Measurements from ENCODE around the gene EXOC7.

EXOC7 gene

GRCh38 chr17:76121932-76122430, 18.4 kb upstream of the EXOC7 start:
- no peak for DNase-seq (ENCODE audit: low spot score)

GRCh38 chr17:76120658-76121008, 17.0 kb upstream of the EXOC7 start:
- DNase-seq (ENCODE audit: low spot score) = no peak

- no peak for DNase-seq (ENCODE audit: low spot score)
Observed at GRCh38 chr17:76119409-76120371, 16.1 kb upstream of the EXOC7 start.

- no peak for DNase-seq (ENCODE audit: low spot score)
Observed at GRCh38 chr17:76115138-76115754, 11.7 kb upstream of the EXOC7 start.

GRCh38 chr17:76111956-76112355, 8.4 kb upstream of the EXOC7 start:
- DNase-seq (ENCODE audit: low spot score) = no peak

GRCh38 chr17:76107509-76107908, 3.9 kb upstream of the EXOC7 start:
- peak; percentile 61 for DNase-seq (ENCODE audit: low spot score)

- DNase-seq (ENCODE audit: low spot score) = no peak
Observed at GRCh38 chr17:76106703-76107102, 3.1 kb upstream of the EXOC7 start.

GRCh38 chr17:76104896-76105231, 1.3 kb upstream of the EXOC7 start:
- no peak for DNase-seq (ENCODE audit: low spot score)

GRCh38 chr17:76104140-76104895, 731 bp upstream of the EXOC7 start:
- DNase-seq (ENCODE audit: low spot score) = no peak

- no peak for DNase-seq (ENCODE audit: low spot score)
Observed at GRCh38 chr17:76102944-76103273, 678 bp downstream of the EXOC7 start.

GRCh38 chr17:76097716-76098295, 5.8 kb downstream of the EXOC7 start:
- no peak for DNase-seq (ENCODE audit: low spot score)

GRCh38 chr17:76095943-76096342, 7.6 kb downstream of the EXOC7 start:
- no peak for DNase-seq (ENCODE audit: low spot score)

- no peak for DNase-seq (ENCODE audit: low spot score)
Observed at GRCh38 chr17:76094046-76094445, 9.5 kb downstream of the EXOC7 start.

GRCh38 chr17:76092526-76093413, 10.8 kb downstream of the EXOC7 start:
- no peak for DNase-seq (ENCODE audit: low spot score)

- DNase-seq (ENCODE audit: low spot score) = no peak
Observed at GRCh38 chr17:76091526-76092286, 11.9 kb downstream of the EXOC7 start.

- DNase-seq (ENCODE audit: low spot score) = no peak
Observed at GRCh38 chr17:76090517-76091129, 13.0 kb downstream of the EXOC7 start.

GRCh38 chr17:76089680-76090516, 13.7 kb downstream of the EXOC7 start:
- no peak for DNase-seq (ENCODE audit: low spot score)

- DNase-seq (ENCODE audit: low spot score) = no peak
Observed at GRCh38 chr17:76088868-76089576, 14.6 kb downstream of the EXOC7 start.
